Gastrocnemius medialis (tissue), 4 donors: Measurements from ENCODE around the gene LMO2.

Experiments
- CTCF ChIP-seq, 5 experiments: fragments of 450-650 bp in 3 of 5; fragments of 200-600 bp in 2 of 5; sonication (generic) in 2 of 5; IDR thresholded peaks in 4 of 5; conservative IDR thresholded peaks in 1 of 5; 1 replicate in 4 of 5; 2 replicates in 1 of 5; pipeline ENCODE4 v1.5.1; 2016 to 2019; ENCODE audit warnings: antibody characterized with exemption in 5 of 5, mild to moderate bottlenecking in 3 of 5, moderate library complexity in 3 of 5
- POLR2A ChIP-seq, 2 donors: fragments of 450-650 bp; IDR thresholded peaks; one replicate each; pipeline ENCODE4 v1.6.1; 2017; ENCODE audit warnings: antibody characterized with exemption in 2 of 2, mild to moderate bottlenecking in 2 of 2, moderate library complexity in 2 of 2

- no peak for TF ChIP-seq CTCF (IDR thresholded peaks at IDR 0.05 in 4 of 5, conservative IDR thresholded peaks at IDR 0.05 in 1 of 5)
- TF ChIP-seq POLR2A (IDR thresholded peaks at IDR 0.05), result peak in 1 of 2 donors; percentile 63
Observed at GRCh38 chr11:33868647-33869461, 23.0 kb downstream of the LMO2 start.
